Type B pancreatic cell (in vitro differentiated cells): ENCODE measurements around the gene GPR39. TPM values are rescaled to one million over a fixed set of nuclear protein-coding genes. Genes with fewer than 3 reads are reported as not detected.

Experiments used
- DNase-seq: peaks from one replicate; pipeline ENCODE4 v3.0.0; 2021; ENCODE audit warnings: mixed read lengths; ENCODE audit not compliant: unreplicated experiment; ENCODE audit errors: extremely low spot score
- H3K27ac Mint-ChIP-seq: 2 replicates; pipeline ENCODE4 v1.8.0; 2021; ENCODE audit warnings: mild to moderate bottlenecking, mixed read lengths
- H3K27me3 Mint-ChIP-seq: 2 replicates; pipeline ENCODE4 v1.8.0; 2021; ENCODE audit warnings: mixed read lengths
- H3K36me3 Mint-ChIP-seq: 2 replicates; pipeline ENCODE4 v1.8.0; 2021; ENCODE audit warnings: mixed read lengths
- H3K4me1 Mint-ChIP-seq: one replicate; pipeline ENCODE4 v1.8.0; 2021; ENCODE audit warnings: mixed read lengths; ENCODE audit not compliant: unreplicated experiment
- H3K4me3 Mint-ChIP-seq: 2 replicates; pipeline ENCODE4 v1.8.0; 2021; ENCODE audit warnings: mild to moderate bottlenecking, mixed read lengths
- H3K9me3 Mint-ChIP-seq: 2 replicates; pipeline ENCODE4 v1.8.0; 2021; ENCODE audit warnings: mixed read lengths
- CTCF ChIP-seq: fragments of 200-600 bp; sonication (generic); conservative IDR thresholded peaks from 2 replicates; pipeline ENCODE4 v1.5.0; 2021; ENCODE audit warnings: antibody characterized with exemption, mild to moderate bottlenecking
- total RNA-seq: library from RNA; stranded (reverse); gene quantifications from 2 replicates; pipeline ENCODE4 v1.2.1, GENCODE V29; 2021; ENCODE audit warnings: low replicate concordance

Gene GPR39
- total RNA-seq, 1 donor from 2014 or later: 4.1 TPM

- no peak for DNase-seq
- H3K27ac Mint-ChIP-seq: no peak overlapping the region
- no peaks in the 10 kb centered on the region for H3K36me3 Mint-ChIP-seq
- H3K27me3 Mint-ChIP-seq: peaks cover 4% of the 10 kb centered on the region
- H3K4me3 Mint-ChIP-seq: no peak overlapping the region
- H3K9me3 Mint-ChIP-seq: no peaks in the 10 kb centered on the region
- H3K4me1 Mint-ChIP-seq: no peaks in the 10 kb centered on the region
- TF ChIP-seq CTCF: no peak
Measured at GRCh38 chr2:132400169-132400900, 16.3 kb upstream of the GPR39 start.

GRCh38 chr2:132400901-132401240 lies 15.7 kb upstream of the GPR39 start:
- H3K4me1 Mint-ChIP-seq: no peaks in the 10 kb centered on the region
- H3K4me3 Mint-ChIP-seq: no peak overlapping the region
- TF ChIP-seq CTCF: no peak
- no peak overlapping the region for H3K27ac Mint-ChIP-seq
- no peak for DNase-seq
- no peaks in the 10 kb centered on the region for H3K36me3 Mint-ChIP-seq
- H3K9me3 Mint-ChIP-seq: no peaks in the 10 kb centered on the region
- H3K27me3 Mint-ChIP-seq: peaks cover 4% of the 10 kb centered on the region

- H3K4me3 Mint-ChIP-seq: no peak overlapping the region
- DNase-seq: no peak
- H3K4me1 Mint-ChIP-seq: no peaks in the 10 kb centered on the region
- peaks cover 4% of the 10 kb centered on the region for H3K27me3 Mint-ChIP-seq
- no peak overlapping the region for H3K27ac Mint-ChIP-seq
- TF ChIP-seq CTCF: no peak
- H3K36me3 Mint-ChIP-seq: no peaks in the 10 kb centered on the region
- no peaks in the 10 kb centered on the region for H3K9me3 Mint-ChIP-seq
Measured at GRCh38 chr2:132401326-132401725, 15.3 kb upstream of the GPR39 start.

- no peaks in the 10 kb centered on the region for H3K9me3 Mint-ChIP-seq
- H3K27ac Mint-ChIP-seq: no peak overlapping the region
- H3K27me3 Mint-ChIP-seq: peaks cover 4% of the 10 kb centered on the region
- H3K4me3 Mint-ChIP-seq: no peak overlapping the region
- H3K4me1 Mint-ChIP-seq: no peaks in the 10 kb centered on the region
- H3K36me3 Mint-ChIP-seq: no peaks in the 10 kb centered on the region
- no peak for TF ChIP-seq CTCF
- no peak for DNase-seq
Measured at GRCh38 chr2:132403146-132403545, 13.5 kb upstream of the GPR39 start.

- no peaks in the 10 kb centered on the region for H3K4me1 Mint-ChIP-seq
- TF ChIP-seq CTCF: no peak
- peaks cover 4% of the 10 kb centered on the region for H3K27me3 Mint-ChIP-seq
- H3K4me3 Mint-ChIP-seq: no peak overlapping the region
- no peak for DNase-seq
- H3K27ac Mint-ChIP-seq: no peak overlapping the region
- H3K9me3 Mint-ChIP-seq: no peaks in the 10 kb centered on the region
- no peaks in the 10 kb centered on the region for H3K36me3 Mint-ChIP-seq
Measured at GRCh38 chr2:132404056-132404455, 12.5 kb upstream of the GPR39 start.
